Stimulated activated naive CD8-positive, alpha-beta T cell treated with anti-CD3 and anti-CD28 coated beads, Interleukin-15, Interleukin-2, amounts not matched to agents 100 U/mL and 50 U/mL, for 24 hours (primary cell): ENCODE results near the gene KCNAB3.
A peak's percentile ranks its signal among the peaks of the same experiment; 100 is the strongest.

Source experiments
- ATAC-seq: fragments of 150-1000 bp; cut with Tn5 transposase; one replicate; pipeline ENCODE4 v1.10.0; 2021
- DNase-seq: peaks from one replicate; pipeline ENCODE4 v3.0.0; 2021

The KCNAB3 gene

GRCh38 chr17:7940034-7940433, 10.4 kb upstream of the KCNAB3 start:
- DNase-seq: no peak
- no peak for ATAC-seq

- ATAC-seq (no peak), DNase-seq (no peak)
Observed at GRCh38 chr17:7935859-7936258, 6.2 kb upstream of the KCNAB3 start.

- ATAC-seq (no peak), DNase-seq (peak; percentile 44)
Observed at GRCh38 chr17:7932949-7933348, 3.3 kb upstream of the KCNAB3 start.

GRCh38 chr17:7932483-7932891, 2.8 kb upstream of the KCNAB3 start:
- ATAC-seq (peak; percentile 36), DNase-seq (peak; percentile 36)

GRCh38 chr17:7931709-7932482, 2.2 kb upstream of the KCNAB3 start, which contains the start of the genes CNTROB and TRAPPC1:
CNTROB (plus strand) TSS chr17:7932206; CDS start chr17:7933080, 874 bp downstream.
TRAPPC1 (minus strand) TSS chr17:7931946; CDS start chr17:7931829, 117 bp downstream.
- DNase-seq (peak; percentile 99), ATAC-seq (peak; percentile 98)

- ATAC-seq: no peak
Observed at GRCh38 chr17:7930841-7931631, 1.4 kb upstream of the KCNAB3 start.

GRCh38 chr17:7927596-7927995, 2.1 kb downstream of the KCNAB3 start:
- no peak for DNase-seq
- ATAC-seq: no peak

More at GRCh38 chr17:7930841-7931631, 1.4 kb upstream of the KCNAB3 start:
- no peak for DNase-seq

GRCh38 chr17:7922845-7923628, 6.6 kb downstream of the KCNAB3 start:
- peak; percentile 89 for ATAC-seq
- DNase-seq: peak; percentile 85

GRCh38 chr17:7922269-7922844, 7.3 kb downstream of the KCNAB3 start:
- peak; percentile 22 for ATAC-seq
- no peak for DNase-seq

- DNase-seq (no peak), ATAC-seq (no peak)
Observed at GRCh38 chr17:7916808-7917207, 12.8 kb downstream of the KCNAB3 start.

- ATAC-seq (no peak), DNase-seq (no peak)
Observed at GRCh38 chr17:7916385-7916682, 13.3 kb downstream of the KCNAB3 start.

- ATAC-seq (peak; percentile 83), DNase-seq (peak; percentile 93)
Observed at GRCh38 chr17:7915611-7916384, 13.9 kb downstream of the KCNAB3 start, which contains the start of gene RNF227. RNF227 (minus strand) TSS chr17:7916289; CDS start chr17:7916195, 94 bp downstream.

- ATAC-seq (peak; percentile 1), DNase-seq (no peak)
Observed at GRCh38 chr17:7915179-7915610, 14.5 kb downstream of the KCNAB3 start.

GRCh38 chr17:7912927-7913524, 16.6 kb downstream of the KCNAB3 start:
- ATAC-seq (peak; percentile 51), DNase-seq (peak; percentile 24)

GRCh38 chr17:7911116-7911515, 18.5 kb downstream of the KCNAB3 start:
- ATAC-seq (no peak), DNase-seq (no peak)

GRCh38 chr17:7910711-7911110, 18.9 kb downstream of the KCNAB3 start:
- no peak for DNase-seq

GRCh38 chr17:7910281-7910680, 19.4 kb downstream of the KCNAB3 start:
- ATAC-seq (no peak), DNase-seq (no peak)

More at GRCh38 chr17:7910711-7911110, 18.9 kb downstream of the KCNAB3 start:
- no peak for ATAC-seq

- no peak for DNase-seq
- no peak for ATAC-seq
Observed at GRCh38 chr17:7909089-7909488, 20.6 kb downstream of the KCNAB3 start.

- DNase-seq: no peak
Observed at GRCh38 chr17:7903154-7904103, 26.2 kb downstream of the KCNAB3 start.

More at GRCh38 chr17:7903154-7904103, 26.2 kb downstream of the KCNAB3 start:
- ATAC-seq: no peak
